Measurements from ENCODE around the gene CLCA1. TPM values are rescaled to one million over a fixed set of nuclear protein-coding genes. Genes with fewer than 3 reads are reported as not detected.

Gene CLCA1
- polyA plus RNA-seq, 1 of the 3 experiments (the other 2 are of a cell fraction), result not detected

- TF ChIP-seq CHD2 (IDR thresholded peaks at IDR 0.05; ENCODE audit: low read length, partially characterized antibody), result no peak
- no peak for TF ChIP-seq MXI1 (IDR thresholded peaks at IDR 0.05; ENCODE audit: low read depth, low read length)
- no peak for TF ChIP-seq FOSL2 (IDR thresholded peaks at IDR 0.05; ENCODE audit: borderline replicate concordance, low read depth)
- no peak for TF ChIP-seq RXRA (IDR thresholded peaks at IDR 0.05; ENCODE audit: borderline replicate concordance, low read depth)
- no peak for TF ChIP-seq SMC3 (IDR thresholded peaks at IDR 0.05; ENCODE audit: low read depth, low read length)
- TF ChIP-seq SIN3A (IDR thresholded peaks at IDR 0.05; ENCODE audit: borderline replicate concordance, low read depth, low read length), result no peak
Observed at GRCh38 chr1:86477256-86477655, 8.5 kb downstream of the CLCA1 start (continued).

DNA sequence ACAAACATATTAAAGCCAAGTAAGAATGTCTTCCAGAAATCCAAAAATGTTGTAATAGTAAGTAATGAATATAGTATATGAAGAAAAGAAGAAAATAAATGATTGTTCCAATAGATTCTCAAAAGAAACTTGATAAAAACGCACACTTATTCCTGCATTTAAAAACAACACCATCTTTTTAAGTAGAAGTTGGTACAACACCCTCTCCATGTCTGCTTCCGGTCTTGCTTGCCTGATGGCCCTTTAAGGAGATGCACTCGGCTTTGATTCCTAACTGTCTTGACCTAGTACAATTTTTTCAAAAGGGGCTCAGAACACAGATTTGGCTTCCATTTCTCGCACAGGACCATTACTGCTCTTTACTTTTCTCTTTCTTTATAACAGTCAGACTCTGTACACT, 9.0 kb downstream of the CLCA1 start:
- H3K27ac ChIP-seq (ENCODE audit: low read depth in 2 of 2, low read length in 1 of 2), result no peak overlapping the region
- no peaks in the 10 kb centered on the region for H3K9me2 ChIP-seq
- H3K9me3 ChIP-seq, result no peaks in the 10 kb centered on the region
- ChIA-PET CTCF (no interaction called here), POLR2A (no interaction called here)
- no peak for TF ChIP-seq RFX5 (IDR thresholded peaks at IDR 0.05; ENCODE audit: low read length)
- H3K4me3 ChIP-seq (ENCODE audit: low read depth in 2 of 2, low read length in 1 of 2), result no peak overlapping the region
- no peak overlapping the region for H3K9ac ChIP-seq
- H3F3A ChIP-seq (replicated peaks; ENCODE audit: insufficient read depth), result peaks cover 3% of the 10 kb centered on the region
- no peaks in the 10 kb centered on the region for H3K36me3 ChIP-seq (replicated peaks in 1 of 2; ENCODE audit: control insufficient read depth in 1 of 2, insufficient read depth in 2 of 2, low read length in 1 of 2)
- H3K27me3 ChIP-seq (ENCODE audit: insufficient read depth), result peaks cover 5% of the 10 kb centered on the region; the same call in 1 of the 2 replicates
- H4K20me1 ChIP-seq (ENCODE audit: insufficient read depth), result no peaks in the 10 kb centered on the region
- DNase-seq, result no peak
- H2AFZ ChIP-seq (ENCODE audit: low read depth), result no peak overlapping the region
- H3K79me2 ChIP-seq (ENCODE audit: insufficient read depth), result no peaks in the 10 kb centered on the region
- no peaks in the 10 kb centered on the region for H3K4me1 ChIP-seq (ENCODE audit: control insufficient read depth in 1 of 2, insufficient read depth in 2 of 2, low read depth in 1 of 2, low read length in 1 of 2)
- no peak overlapping the region for H3K4me2 ChIP-seq
- 75% methylated on average over 4 of the region's 4 CpGs for WGBS (ENCODE audit: low lambda C conversion rate)

DNA sequence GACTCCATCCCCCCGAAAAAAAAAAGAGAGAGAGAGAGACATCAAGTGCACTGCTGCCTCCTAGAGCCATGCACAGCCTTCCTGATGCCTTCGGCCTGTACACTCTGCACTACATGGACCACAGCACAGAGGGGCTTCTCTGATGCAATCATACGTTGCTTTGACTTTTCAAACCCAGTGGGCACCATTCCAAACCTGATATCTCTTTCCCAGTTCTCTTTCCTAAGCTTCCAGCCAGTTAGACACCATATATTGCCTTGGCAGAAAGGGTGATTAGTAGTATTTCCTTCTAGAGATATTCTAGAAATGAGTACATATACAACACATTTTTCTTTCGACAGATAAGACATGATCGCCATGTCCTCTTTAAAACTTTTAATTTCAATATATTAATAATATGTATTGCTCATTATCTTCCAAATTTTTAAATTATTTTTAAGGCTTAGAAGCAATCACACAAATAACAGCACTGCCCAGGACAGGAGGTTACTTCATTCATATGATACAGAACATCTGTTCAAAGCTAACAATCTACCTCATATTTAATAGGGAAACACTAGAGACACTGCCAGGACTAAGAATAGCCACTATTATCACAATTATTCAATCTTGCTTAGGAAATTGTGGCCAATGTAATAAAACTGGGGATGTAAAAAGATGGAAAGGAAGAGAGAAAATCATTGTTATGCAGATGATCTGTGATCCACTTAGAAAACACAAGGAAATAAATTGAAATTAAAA, 9.9 kb downstream of the CLCA1 start:
- H3K9me3 ChIP-seq, result no peaks in the 10 kb centered on the region
- ChIA-PET CTCF (no interaction called here), POLR2A (no interaction called here)
- H3K27ac ChIP-seq (ENCODE audit: low read depth in 2 of 2, low read length in 1 of 2), result no peak overlapping the region
- no peaks in the 10 kb centered on the region for H3K4me1 ChIP-seq (ENCODE audit: control insufficient read depth in 1 of 2, insufficient read depth in 2 of 2, low read depth in 1 of 2, low read length in 1 of 2)
- H3K9ac ChIP-seq, result no peak overlapping the region
- H4K20me1 ChIP-seq (ENCODE audit: insufficient read depth), result no peaks in the 10 kb centered on the region
- WGBS (ENCODE audit: low lambda C conversion rate), result 56% methylated on average over 5 of the region's 5 CpGs
- no peaks in the 10 kb centered on the region for H3K9me2 ChIP-seq
- no peaks in the 10 kb centered on the region for H3F3A ChIP-seq (replicated peaks; ENCODE audit: insufficient read depth)
- DNase-seq, result no peak
- H3K4me2 ChIP-seq, result no peak overlapping the region
- H2AFZ ChIP-seq (ENCODE audit: low read depth), result no peak overlapping the region
- peaks cover 5% of the 10 kb centered on the region; the same call in 1 of the 2 replicates for H3K27me3 ChIP-seq (ENCODE audit: insufficient read depth)
- H3K36me3 ChIP-seq (replicated peaks in 1 of 2; ENCODE audit: control insufficient read depth in 1 of 2, insufficient read depth in 2 of 2, low read length in 1 of 2), result no peaks in the 10 kb centered on the region
- no peaks in the 10 kb centered on the region for H3K79me2 ChIP-seq (ENCODE audit: insufficient read depth)
- no peak overlapping the region for H3K4me3 ChIP-seq (ENCODE audit: low read depth in 2 of 2, low read length in 1 of 2)
- no peak for TF ChIP-seq EP300 (IDR thresholded peaks at IDR 0.05; ENCODE audit: borderline replicate concordance in 1 of 2, low read depth in 1 of 2, low read length in 1 of 2)
- TF ChIP-seq, protein P1, sequence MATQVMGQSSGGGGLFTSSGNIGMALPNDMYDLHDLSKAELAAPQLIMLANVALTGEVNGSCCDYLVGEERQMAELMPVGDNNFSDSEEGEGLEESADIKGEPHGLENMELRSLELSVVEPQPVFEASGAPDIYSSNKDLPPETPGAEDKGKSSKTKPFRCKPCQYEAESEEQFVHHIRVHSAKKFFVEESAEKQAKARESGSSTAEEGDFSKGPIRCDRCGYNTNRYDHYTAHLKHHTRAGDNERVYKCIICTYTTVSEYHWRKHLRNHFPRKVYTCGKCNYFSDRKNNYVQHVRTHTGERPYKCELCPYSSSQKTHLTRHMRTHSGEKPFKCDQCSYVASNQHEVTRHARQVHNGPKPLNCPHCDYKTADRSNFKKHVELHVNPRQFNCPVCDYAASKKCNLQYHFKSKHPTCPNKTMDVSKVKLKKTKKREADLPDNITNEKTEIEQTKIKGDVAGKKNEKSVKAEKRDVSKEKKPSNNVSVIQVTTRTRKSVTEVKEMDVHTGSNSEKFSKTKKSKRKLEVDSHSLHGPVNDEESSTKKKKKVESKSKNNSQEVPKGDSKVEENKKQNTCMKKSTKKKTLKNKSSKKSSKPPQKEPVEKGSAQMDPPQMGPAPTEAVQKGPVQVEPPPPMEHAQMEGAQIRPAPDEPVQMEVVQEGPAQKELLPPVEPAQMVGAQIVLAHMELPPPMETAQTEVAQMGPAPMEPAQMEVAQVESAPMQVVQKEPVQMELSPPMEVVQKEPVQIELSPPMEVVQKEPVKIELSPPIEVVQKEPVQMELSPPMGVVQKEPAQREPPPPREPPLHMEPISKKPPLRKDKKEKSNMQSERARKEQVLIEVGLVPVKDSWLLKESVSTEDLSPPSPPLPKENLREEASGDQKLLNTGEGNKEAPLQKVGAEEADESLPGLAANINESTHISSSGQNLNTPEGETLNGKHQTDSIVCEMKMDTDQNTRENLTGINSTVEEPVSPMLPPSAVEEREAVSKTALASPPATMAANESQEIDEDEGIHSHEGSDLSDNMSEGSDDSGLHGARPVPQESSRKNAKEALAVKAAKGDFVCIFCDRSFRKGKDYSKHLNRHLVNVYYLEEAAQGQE (IDR thresholded peaks at IDR 0.05; ENCODE audit: low read depth, low read length), result no peak
- TF ChIP-seq POLR2AphosphoS5 (IDR thresholded peaks at IDR 0.05; ENCODE audit: low read depth, low read length), result no peak
- no peak for TF ChIP-seq USF2 (IDR thresholded peaks at IDR 0.05; ENCODE audit: borderline replicate concordance, low read depth, low read length)
- no peak for TF ChIP-seq GATA2 (CRISPR knock-in tag; IDR thresholded peaks at IDR 0.05)
- no peak for TF ChIP-seq ZBTB33 (IDR thresholded peaks at IDR 0.05; ENCODE audit: borderline replicate concordance, low read depth)
- TF ChIP-seq TAF1 (IDR thresholded peaks at IDR 0.05; ENCODE audit: borderline replicate concordance, low read depth, low read length), result no peak
- no peak for TF ChIP-seq USF1 (IDR thresholded peaks at IDR 0.05; ENCODE audit: borderline replicate concordance, low read depth)
- no peak for TF ChIP-seq CHD2 (IDR thresholded peaks at IDR 0.05; ENCODE audit: low read length, partially characterized antibody)
- no peak for TF ChIP-seq TEAD4 (IDR thresholded peaks at IDR 0.05; ENCODE audit: borderline replicate concordance, insufficient read depth)
- TF ChIP-seq JUND (IDR thresholded peaks at IDR 0.05), result no peak
- TF ChIP-seq RAD21 (IDR thresholded peaks at IDR 0.05; ENCODE audit: low read length), result no peak

Measured in SK-N-SH (cell line).